Fibroblast of skin of right quadriceps (primary cell): ENCODE data around the gene F8A1.
A peak's percentile ranks its signal among the peaks of the same experiment; 100 is the strongest.
"Not testable (repeated sequence)": the region's sequence is repeated elsewhere in the genome, so short reads cannot be mapped to it uniquely, and the experiment has no call there.

Experiments
- DNase-seq: peaks from one replicate; pipeline ENCODE4 v3.0.0-alpha.2; 2013

F8A1 gene

DNA sequence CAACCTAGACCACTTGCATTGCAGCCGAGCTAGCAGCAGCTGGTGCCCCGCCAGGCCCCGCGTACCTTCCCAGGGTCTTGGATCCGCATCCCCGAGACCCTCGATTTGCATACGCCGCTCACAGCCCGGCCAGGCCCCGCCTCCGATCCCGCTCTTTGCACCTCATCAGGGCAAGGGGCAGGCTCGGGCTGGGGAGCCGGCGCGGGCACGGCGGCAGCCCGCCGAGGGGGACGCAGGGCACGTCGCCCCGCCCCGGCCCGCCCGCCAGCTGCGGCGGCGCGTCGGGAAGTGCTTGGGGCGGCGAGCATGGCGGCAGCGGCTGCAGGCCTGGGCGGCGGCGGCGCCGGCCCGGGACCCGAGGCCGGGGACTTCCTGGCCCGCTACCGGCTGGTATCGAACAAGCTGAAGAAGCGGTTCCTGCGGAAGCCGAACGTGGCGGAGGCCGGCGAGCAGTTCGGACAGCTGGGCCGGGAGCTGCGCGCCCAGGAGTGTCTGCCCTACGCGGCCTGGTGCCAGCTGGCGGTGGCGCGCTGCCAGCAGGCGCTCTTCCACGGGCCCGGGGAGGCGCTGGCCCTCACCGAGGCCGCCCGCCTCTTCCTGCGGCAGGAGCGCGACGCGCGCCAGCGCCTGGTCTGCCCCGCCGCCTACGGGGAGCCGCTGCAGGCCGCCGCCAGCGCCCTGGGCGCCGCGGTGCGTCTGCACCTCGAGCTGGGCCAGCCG lies at the start of gene F8A1:
Gene F8A1 (plus strand): TSS at position 287 of the 720 bp plus-strand sequence. CDS start 20 bp downstream, at position 307.
- not testable (repeated sequence) for DNase-seq

DNA sequence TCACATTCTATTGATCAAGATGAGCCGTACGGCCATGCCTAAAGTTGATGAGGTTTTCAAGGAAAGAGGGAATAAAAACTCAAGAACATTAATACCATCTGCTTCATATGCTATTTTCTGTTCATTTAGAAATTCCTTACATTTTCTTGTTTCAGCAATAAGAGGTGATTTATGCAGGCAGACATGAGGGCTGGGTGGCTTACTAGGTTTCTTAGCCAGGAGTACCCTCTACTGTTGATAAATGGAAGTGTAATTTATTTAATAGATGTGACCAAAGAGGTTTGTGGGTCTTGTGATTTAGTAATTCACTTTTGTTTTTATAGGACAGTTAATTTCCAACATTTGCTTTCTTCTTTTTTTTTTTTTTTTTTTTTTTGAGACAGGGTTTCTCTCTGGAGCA lies 45.3 kb upstream of the F8A1 start:
- DNase-seq = peak; percentile 62

DNA sequence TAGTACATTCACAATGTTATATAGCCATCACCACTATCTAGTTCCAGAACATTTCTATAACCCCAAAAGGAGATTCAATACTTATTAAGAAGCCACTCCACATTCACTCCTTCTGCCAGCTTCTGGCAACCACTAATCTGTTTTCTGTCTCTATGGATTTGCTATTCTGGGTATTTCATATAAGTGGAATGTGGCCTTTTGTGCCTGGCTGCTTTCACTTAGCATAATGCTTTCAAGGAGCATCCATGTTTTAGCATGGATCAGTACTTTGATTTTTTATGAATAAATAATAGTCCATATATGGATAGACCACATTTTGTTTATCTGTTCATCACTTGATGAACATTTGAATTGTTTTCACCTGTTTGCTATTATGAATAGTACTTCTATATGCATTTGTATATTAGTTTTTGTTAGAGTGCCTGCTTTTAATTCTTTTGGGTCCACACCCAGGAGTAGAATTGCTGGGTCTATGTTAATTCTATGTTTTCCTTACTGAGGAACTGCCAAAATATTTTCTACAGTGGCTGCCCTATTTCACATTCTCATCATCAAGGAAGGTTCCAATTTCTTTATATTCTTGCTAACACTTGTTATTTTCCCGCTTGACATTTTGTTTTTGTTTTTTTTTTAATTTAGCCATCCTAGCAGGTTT lies 35.1 kb upstream of the F8A1 start:
- no peak for DNase-seq

- DNase-seq = no peak
Measured at GRCh38 chrX:154855256-154855655, 30.9 kb upstream of the F8A1 start.

GRCh38 chrX:154868522-154868921 lies 17.6 kb upstream of the F8A1 start:
- not testable (repeated sequence) for DNase-seq

DNA sequence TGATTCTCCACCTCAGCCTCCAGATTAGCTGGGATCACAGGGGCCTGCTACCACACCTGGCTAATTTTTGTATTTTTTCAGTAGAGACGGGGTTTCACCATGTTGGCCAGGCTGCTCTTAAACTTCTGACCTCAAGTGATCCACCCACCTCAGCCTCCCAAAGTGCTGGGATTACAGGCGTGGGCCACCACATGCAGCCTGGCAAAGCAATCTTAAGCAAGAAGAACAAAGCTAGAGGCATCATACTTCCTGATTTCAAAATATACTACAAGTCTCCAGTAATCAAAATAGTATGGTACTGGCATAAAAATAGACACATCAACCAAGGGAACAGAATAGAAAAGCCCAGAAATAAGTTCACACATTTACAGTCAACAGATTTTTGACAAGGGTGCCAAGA lies 12.8 kb upstream of the F8A1 start:
- no peak for DNase-seq

DNA sequence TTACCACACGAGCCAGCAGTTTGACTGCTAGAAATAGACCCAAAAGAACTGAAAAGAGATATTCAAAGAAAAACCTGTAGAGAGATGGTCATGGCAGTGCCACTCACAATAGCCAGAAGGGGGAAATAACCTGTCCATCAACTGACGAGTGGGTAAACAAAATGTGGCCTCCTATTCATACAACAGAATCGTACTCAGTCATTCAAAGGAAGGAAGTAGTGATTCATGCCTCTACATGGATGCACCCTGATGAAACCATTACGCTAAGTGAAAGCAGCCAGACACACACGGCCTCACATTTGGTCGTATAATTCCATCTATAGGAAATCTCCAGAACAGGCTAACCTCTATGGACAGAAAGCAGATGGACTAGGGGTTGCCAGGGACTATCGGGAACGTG lies 2.1 kb upstream of the F8A1 start:
- DNase-seq = not testable (repeated sequence)

DNA sequence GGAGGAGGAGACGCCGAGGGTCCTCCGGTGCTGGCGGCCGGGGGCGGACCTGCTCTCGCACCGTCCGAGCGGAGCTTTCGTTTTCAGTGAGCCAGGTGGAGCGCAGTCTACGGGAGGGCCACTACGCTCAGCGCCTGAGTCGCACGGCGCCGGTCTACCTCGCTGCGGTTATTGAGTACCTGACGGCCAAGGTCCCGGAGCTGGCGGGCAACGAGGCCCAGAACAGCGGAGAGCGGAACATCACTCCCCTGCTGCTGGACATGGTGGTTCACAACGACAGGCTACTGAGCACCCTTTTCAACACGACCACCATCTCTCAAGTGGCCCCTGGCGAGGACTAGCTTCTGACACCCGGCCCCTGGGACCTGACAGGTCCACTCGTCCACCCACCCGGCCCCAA lies 1.1 kb upstream of the F8A1 start:
- DNase-seq = not testable (repeated sequence)

DNA sequence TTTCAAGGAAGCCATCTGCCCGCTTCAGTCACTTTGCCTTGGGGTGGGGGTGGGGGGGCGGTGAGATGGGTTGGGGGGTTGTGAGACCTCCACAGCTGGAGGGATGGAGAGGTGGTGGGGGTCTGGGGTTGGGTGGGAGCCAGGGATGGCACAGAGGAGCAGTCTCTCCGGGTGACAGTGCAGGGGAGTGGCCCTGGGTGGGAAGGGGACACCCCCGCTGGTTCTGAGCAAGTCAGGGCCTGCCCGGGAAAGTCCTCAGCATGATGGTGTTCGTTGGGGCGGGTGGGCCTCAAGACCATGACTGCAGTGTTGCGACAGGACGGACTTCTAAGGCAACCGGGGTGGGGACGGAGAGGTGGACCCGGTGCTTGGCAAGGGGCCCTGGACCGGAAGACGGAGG lies 606 bp upstream of the F8A1 start:
- DNase-seq = not testable (repeated sequence)

- not testable (repeated sequence) for DNase-seq
Measured at GRCh38 chrX:154886789-154887221, 650 bp downstream of the F8A1 start.

- peak; percentile 19 for DNase-seq
Measured at GRCh38 chrX:154890990-154891639, 5.0 kb downstream of the F8A1 start.

GRCh38 chrX:154892296-154892695 lies 6.1 kb downstream of the F8A1 start:
- no peak for DNase-seq

DNA sequence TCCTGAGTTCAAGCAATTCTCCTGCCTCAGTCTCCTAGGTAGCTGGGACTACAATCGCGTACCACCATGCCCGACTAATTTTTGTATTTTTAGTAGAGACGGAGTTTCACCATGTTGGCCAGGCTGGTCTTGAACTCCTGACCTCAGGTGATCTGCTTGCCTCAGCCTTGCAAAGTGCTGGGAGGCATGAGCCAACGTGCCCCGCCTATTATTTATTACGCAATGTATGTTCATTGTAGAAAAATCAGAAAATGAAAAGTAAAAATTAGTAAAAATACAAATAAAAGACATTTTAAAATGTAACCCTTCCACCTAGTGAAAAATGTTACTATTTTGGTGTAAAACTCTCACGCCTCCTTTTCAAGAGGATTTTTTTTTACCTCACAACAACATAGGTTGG lies 14.2 kb downstream of the F8A1 start:
- no peak for DNase-seq

GRCh38 chrX:154902408-154902807 lies 16.3 kb downstream of the F8A1 start:
- DNase-seq = no peak

GRCh38 chrX:154908821-154909220 lies 22.7 kb downstream of the F8A1 start:
- DNase-seq = no peak

- not testable (repeated sequence) for DNase-seq
Measured at GRCh38 chrX:154910048-154910447, 23.9 kb downstream of the F8A1 start.

GRCh38 chrX:154910528-154910927 lies 24.4 kb downstream of the F8A1 start:
- not testable (repeated sequence) for DNase-seq

- DNase-seq = no peak
Measured at GRCh38 chrX:154914052-154914451, 27.9 kb downstream of the F8A1 start.

GRCh38 chrX:154918060-154918483 lies 31.9 kb downstream of the F8A1 start:
- peak; percentile 85 for DNase-seq

DNA sequence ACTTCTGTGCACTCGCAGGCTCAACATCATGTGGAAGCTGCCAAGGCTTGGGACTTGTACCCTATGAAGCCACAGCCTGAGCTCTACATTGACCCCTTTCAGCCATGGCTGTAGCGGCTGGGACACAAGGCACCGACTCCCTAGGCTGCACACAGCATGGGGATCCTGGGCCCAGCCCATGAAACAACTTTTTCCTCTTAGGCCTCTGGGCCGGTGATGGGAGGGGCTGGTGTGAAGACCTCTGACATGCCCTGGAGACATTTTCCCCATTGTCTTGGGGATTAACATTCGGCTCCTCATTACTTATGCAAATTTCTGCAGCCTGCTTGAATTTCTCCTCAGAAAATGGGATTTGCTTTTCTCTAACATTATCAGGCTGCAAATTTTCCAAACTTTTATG lies 38.6 kb downstream of the F8A1 start:
- not testable (repeated sequence) for DNase-seq
